ENCODE data around the gene DMRTB1. TPM values are rescaled to one million over a fixed set of nuclear protein-coding genes. Genes with fewer than 3 reads are reported as not detected.

Gene DMRTB1
- total RNA-seq, 1 donor from 2014 or later, result not detected

DNA sequence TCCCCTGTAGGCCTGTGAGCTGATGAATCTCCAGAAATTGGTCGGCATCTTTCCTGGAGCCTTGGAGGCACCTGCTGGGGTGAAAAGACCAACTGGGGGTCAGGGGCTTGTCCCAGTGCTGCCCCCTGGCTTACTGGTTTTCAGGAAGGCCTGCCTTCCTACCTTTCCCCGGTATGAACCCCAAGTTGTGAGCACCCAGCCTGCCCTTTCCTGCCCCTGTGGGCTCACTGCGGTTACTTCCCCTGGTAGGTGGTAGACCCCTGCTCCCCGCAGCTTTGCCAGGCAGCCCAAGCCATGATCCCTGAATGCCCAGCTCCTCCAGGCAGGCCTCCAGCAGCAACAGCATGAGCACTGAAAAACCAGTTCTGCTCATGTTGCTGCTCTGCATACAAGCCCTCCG, 10.2 kb downstream of the DMRTB1 start:
- Mint-ChIP-seq H3K27ac (ENCODE audit: unreplicated experiment) (no peak overlapping the region), H3K4me1 (ENCODE audit: unreplicated experiment) (peaks cover 3% of the 10 kb centered on the region), H3K27me3 (ENCODE audit: unreplicated experiment) (no peaks in the 10 kb centered on the region), H3K9me3 (ENCODE audit: unreplicated experiment) (no peaks in the 10 kb centered on the region), H3K4me3 (ENCODE audit: unreplicated experiment) (no peak overlapping the region), H3K36me3 (ENCODE audit: unreplicated experiment) (no peaks in the 10 kb centered on the region)
- TF ChIP-seq, protein P1, sequence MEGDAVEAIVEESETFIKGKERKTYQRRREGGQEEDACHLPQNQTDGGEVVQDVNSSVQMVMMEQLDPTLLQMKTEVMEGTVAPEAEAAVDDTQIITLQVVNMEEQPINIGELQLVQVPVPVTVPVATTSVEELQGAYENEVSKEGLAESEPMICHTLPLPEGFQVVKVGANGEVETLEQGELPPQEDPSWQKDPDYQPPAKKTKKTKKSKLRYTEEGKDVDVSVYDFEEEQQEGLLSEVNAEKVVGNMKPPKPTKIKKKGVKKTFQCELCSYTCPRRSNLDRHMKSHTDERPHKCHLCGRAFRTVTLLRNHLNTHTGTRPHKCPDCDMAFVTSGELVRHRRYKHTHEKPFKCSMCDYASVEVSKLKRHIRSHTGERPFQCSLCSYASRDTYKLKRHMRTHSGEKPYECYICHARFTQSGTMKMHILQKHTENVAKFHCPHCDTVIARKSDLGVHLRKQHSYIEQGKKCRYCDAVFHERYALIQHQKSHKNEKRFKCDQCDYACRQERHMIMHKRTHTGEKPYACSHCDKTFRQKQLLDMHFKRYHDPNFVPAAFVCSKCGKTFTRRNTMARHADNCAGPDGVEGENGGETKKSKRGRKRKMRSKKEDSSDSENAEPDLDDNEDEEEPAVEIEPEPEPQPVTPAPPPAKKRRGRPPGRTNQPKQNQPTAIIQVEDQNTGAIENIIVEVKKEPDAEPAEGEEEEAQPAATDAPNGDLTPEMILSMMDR (IDR thresholded peaks at IDR 0.05), result no peak
- no peak for DNase-seq (ENCODE audit: extremely low spot score, unreplicated experiment)

DNA sequence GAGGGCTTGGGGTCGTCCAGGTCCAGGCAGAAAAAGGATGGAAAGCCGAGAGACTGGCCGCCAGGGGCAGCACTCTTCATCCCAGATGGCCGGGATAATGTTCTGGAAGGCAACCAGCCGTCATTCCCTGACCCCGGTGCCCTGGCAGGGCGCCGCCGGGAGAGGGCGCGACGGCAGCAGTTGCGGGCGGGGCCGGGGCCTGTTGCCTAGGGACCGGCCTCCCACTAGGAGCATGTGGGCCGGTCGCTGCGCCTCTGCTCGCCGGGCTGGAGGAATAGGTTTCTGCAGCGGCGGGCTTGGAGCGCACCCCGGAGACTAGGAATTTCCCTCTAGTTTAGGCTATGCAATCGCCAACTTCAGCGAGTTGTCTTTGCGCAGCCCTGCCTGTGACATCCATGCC, 11.0 kb downstream of the DMRTB1 start:
- Mint-ChIP-seq H3K9me3 (ENCODE audit: unreplicated experiment) (no peaks in the 10 kb centered on the region), H3K27me3 (ENCODE audit: unreplicated experiment) (no peaks in the 10 kb centered on the region), H3K4me1 (ENCODE audit: unreplicated experiment) (peaks cover 3% of the 10 kb centered on the region), H3K4me3 (ENCODE audit: unreplicated experiment) (no peak overlapping the region), H3K27ac (ENCODE audit: unreplicated experiment) (no peak overlapping the region), H3K36me3 (ENCODE audit: unreplicated experiment) (no peaks in the 10 kb centered on the region)
- DNase-seq (ENCODE audit: extremely low spot score, unreplicated experiment), result peak; percentile 88
- TF ChIP-seq, protein P1 (IDR thresholded peaks at IDR 0.05), result peak; percentile 67

DNA sequence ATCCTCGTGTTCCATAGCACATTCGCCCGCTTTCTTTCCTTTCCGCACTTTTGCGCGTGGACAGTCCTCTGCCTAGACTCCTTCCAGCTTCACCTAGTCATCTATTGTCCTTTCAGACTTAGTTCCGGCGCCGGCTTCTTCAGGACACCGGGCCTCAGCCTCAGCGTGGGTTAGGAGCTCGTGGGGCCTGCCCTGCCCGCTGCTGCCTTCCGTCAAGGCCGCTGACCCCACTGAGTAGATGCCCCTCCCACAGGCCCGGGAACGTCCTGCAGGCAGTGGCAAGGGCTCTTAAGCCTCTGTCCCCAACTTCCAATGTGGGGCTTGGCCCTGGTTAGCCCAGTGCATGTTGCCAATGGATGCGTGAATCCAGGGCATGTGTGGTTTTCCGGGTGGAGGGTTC, 11.4 kb downstream of the DMRTB1 start:
- H3K36me3 Mint-ChIP-seq (ENCODE audit: unreplicated experiment), result no peaks in the 10 kb centered on the region

DNA sequence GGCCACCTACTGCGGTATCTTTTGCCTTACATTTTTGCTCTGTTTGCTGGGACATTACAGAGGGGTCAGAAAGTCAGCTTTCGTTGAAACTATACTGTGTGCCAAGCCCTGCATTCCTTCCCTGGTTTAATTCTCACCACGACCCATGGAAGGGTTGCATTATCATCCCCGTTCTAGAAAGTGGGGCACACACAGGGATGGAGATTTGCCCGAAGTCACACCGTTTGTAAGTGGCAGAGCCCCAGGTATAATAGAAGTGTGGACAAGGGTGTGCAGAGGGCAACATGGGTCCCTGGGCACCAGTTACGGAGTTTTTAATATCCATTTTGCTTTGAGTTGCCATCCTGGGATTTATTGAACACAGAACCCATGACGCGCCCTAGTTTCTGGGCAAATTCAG, 11.8 kb downstream of the DMRTB1 start:
- peaks cover 4% of the 10 kb centered on the region for H3K27me3 Mint-ChIP-seq (ENCODE audit: unreplicated experiment)
- no peak overlapping the region for H3K4me3 Mint-ChIP-seq (ENCODE audit: unreplicated experiment)
- H3K9me3 Mint-ChIP-seq (ENCODE audit: unreplicated experiment), result no peaks in the 10 kb centered on the region
- peaks cover 3% of the 10 kb centered on the region for H3K4me1 Mint-ChIP-seq (ENCODE audit: unreplicated experiment)
- TF ChIP-seq, protein P1 (IDR thresholded peaks at IDR 0.05), result no peak
- H3K36me3 Mint-ChIP-seq (ENCODE audit: unreplicated experiment), result no peaks in the 10 kb centered on the region
- DNase-seq (ENCODE audit: extremely low spot score, unreplicated experiment), result no peak
- H3K27ac Mint-ChIP-seq (ENCODE audit: unreplicated experiment), result no peak overlapping the region

More for the DNA sequence above, 11.4 kb downstream of the DMRTB1 start:
- Mint-ChIP-seq H3K27ac (ENCODE audit: unreplicated experiment) (no peak overlapping the region), H3K4me3 (ENCODE audit: unreplicated experiment) (no peak overlapping the region), H3K9me3 (ENCODE audit: unreplicated experiment) (no peaks in the 10 kb centered on the region), H3K4me1 (ENCODE audit: unreplicated experiment) (peaks cover 3% of the 10 kb centered on the region), H3K27me3 (ENCODE audit: unreplicated experiment) (no peaks in the 10 kb centered on the region)
- TF ChIP-seq, protein P1 (IDR thresholded peaks at IDR 0.05), result no peak
- DNase-seq (ENCODE audit: extremely low spot score, unreplicated experiment), result no peak

DNA sequence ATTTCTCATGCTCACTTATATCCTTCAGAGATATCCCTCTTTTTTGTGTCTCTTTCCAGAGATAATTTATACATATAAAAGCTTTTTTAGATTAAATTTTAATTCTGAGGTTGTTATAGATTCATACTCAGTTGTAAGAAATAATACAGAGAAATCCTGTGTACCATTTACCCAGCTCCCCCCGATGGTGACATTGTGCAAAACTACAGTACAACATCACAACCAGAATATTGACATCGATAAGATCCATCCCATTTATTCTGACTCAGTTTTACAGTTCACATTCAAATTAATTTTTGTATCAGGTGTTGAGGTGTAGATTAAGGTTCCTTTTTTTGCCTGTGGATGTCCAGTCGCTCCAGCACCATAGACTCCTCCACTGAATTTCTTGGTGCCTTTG, 14.3 kb downstream of the DMRTB1 start:
- peaks cover 10% of the 10 kb centered on the region for H3K4me1 Mint-ChIP-seq (ENCODE audit: unreplicated experiment)
- no peaks in the 10 kb centered on the region for H3K9me3 Mint-ChIP-seq (ENCODE audit: unreplicated experiment)
- no peak for DNase-seq (ENCODE audit: extremely low spot score, unreplicated experiment)
- H3K27ac Mint-ChIP-seq (ENCODE audit: unreplicated experiment), result no peak overlapping the region
- no peak overlapping the region for H3K4me3 Mint-ChIP-seq (ENCODE audit: unreplicated experiment)
- TF ChIP-seq, protein P1 (IDR thresholded peaks at IDR 0.05), result peak; percentile 47
- peaks cover 23% of the 10 kb centered on the region for H3K27me3 Mint-ChIP-seq (ENCODE audit: unreplicated experiment)
- H3K36me3 Mint-ChIP-seq (ENCODE audit: unreplicated experiment), result no peaks in the 10 kb centered on the region
